Trophoblast cell (in vitro differentiated cells and primary cell): Measurements from ENCODE around the gene SFI1.

Experiments
- DNase-seq, 2 donors: peaks; one replicate each; pipeline ENCODE4 v3.0.0-alpha.2; 2016
- H2AFZ ChIP-seq: 2 replicates; pipeline ENCODE4 v1.6.1; 2013; ENCODE audit warnings: low read length, moderate library complexity, mild to moderate bottlenecking; ENCODE audit not compliant: insufficient read depth, poor library complexity
- H2AK5ac ChIP-seq: 2 replicates; pipeline ENCODE4 v1.6.1; 2013; ENCODE audit warnings: mild to moderate bottlenecking, low read length
- H2BK120ac ChIP-seq: 2 replicates; pipeline ENCODE4 v1.6.1; 2013; ENCODE audit warnings: low read length, mild to moderate bottlenecking, moderate library complexity; ENCODE audit not compliant: insufficient read depth, poor library complexity
- H2BK12ac ChIP-seq: 2 replicates; pipeline ENCODE4 v1.6.1; 2013; ENCODE audit warnings: mild to moderate bottlenecking, low read length, moderate library complexity
- H2BK5ac ChIP-seq: 2 replicates; pipeline ENCODE4 v1.6.1; 2013; ENCODE audit warnings: low read length, low read depth, moderate library complexity, mild to moderate bottlenecking; ENCODE audit not compliant: poor library complexity
- H3K14ac ChIP-seq: 2 replicates; pipeline ENCODE4 v1.6.1; 2013; ENCODE audit warnings: mild to moderate bottlenecking, low read length
- H3K18ac ChIP-seq: 2 replicates; pipeline ENCODE4 v1.6.1; 2013; ENCODE audit warnings: mild to moderate bottlenecking, low read length
- H3K23ac ChIP-seq: 2 replicates; pipeline ENCODE4 v1.6.1; 2013; ENCODE audit warnings: low read length
- H3K27ac ChIP-seq: 2 replicates; pipeline ENCODE4 v1.5.1; 2013; ENCODE audit warnings: low read depth, mild to moderate bottlenecking, inconsistent platforms, low read length, moderate library complexity
- H3K27me3 ChIP-seq: 2 replicates; pipeline ENCODE4 v1.6.1; 2013; ENCODE audit warnings: inconsistent platforms, mild to moderate bottlenecking, low read length, moderate library complexity; ENCODE audit not compliant: insufficient read depth
- H3K36me3 ChIP-seq, 2 experiments: 1 replicate in 1 of 2; 2 replicates in 1 of 2; pipeline ENCODE4 v1.6.1; 2013; ENCODE audit warnings: low read length in 2 of 2, mild to moderate bottlenecking in 2 of 2, moderate library complexity in 1 of 2; ENCODE audit not compliant: insufficient read depth in 2 of 2, control insufficient read depth in 1 of 2
- H3K4ac ChIP-seq: 2 replicates; pipeline ENCODE4 v1.6.1; 2013; ENCODE audit warnings: low read depth, mild to moderate bottlenecking, low read length, moderate library complexity
- H3K4me1 ChIP-seq, 2 experiments: 1 replicate in 1 of 2; 2 replicates in 1 of 2; pipeline ENCODE4 v1.6.1; 2013; ENCODE audit warnings: low read length in 2 of 2, mild to moderate bottlenecking in 2 of 2, moderate library complexity in 1 of 2; ENCODE audit not compliant: insufficient read depth in 2 of 2, control insufficient read depth in 1 of 2
- H3K4me2 ChIP-seq: 2 replicates; pipeline ENCODE4 v1.6.1; 2013; ENCODE audit warnings: inconsistent platforms, mild to moderate bottlenecking, low read length, moderate library complexity
- H3K4me3 ChIP-seq: 2 replicates; pipeline ENCODE4 v1.5.1; 2013; ENCODE audit warnings: mild to moderate bottlenecking, low read depth, low read length, inconsistent platforms
- H3K79me1 ChIP-seq: one replicate; pipeline ENCODE4 v1.6.1; 2013; ENCODE audit warnings: low read length
- H3K79me2 ChIP-seq: 2 replicates; pipeline ENCODE4 v1.6.1; 2013; ENCODE audit warnings: low read length, mild to moderate bottlenecking; ENCODE audit not compliant: control insufficient read depth, insufficient read depth, poor library complexity
- H3K9ac ChIP-seq: 2 replicates; pipeline ENCODE4 v1.6.1; 2013; ENCODE audit warnings: mild to moderate bottlenecking, low read length
- H3K9me3 ChIP-seq: 2 replicates; pipeline ENCODE4 v1.6.1; 2013; ENCODE audit warnings: low read depth, mild to moderate bottlenecking, control low read depth, inconsistent platforms, low read length; ENCODE audit not compliant: insufficient read depth
- H4K12ac ChIP-seq: 2 replicates; pipeline ENCODE4 v1.6.1; 2013; ENCODE audit warnings: low read depth, mild to moderate bottlenecking, low read length, moderate library complexity
- H4K8ac ChIP-seq: 2 replicates; pipeline ENCODE4 v1.6.1; 2013; ENCODE audit warnings: low read depth, mild to moderate bottlenecking, low read length, moderate library complexity
- H4K91ac ChIP-seq: one replicate; pipeline ENCODE4 v1.6.1; 2013; ENCODE audit warnings: low read depth, mild to moderate bottlenecking, low read length, moderate library complexity
- WGBS: extraction: QIAGEN DNeasy Blood & Tissue Kit; methylation state at CpG from one replicate; pipeline ENCODE4 v1.1.7; 2013; ENCODE audit warnings: missing lambda C conversion rate; ENCODE audit not compliant: insufficient read length, insufficient coverage; ENCODE audit errors: extremely low coverage; 5-methylcytosine and 5-hydroxymethylcytosine counted together

Gene SFI1

DNA sequence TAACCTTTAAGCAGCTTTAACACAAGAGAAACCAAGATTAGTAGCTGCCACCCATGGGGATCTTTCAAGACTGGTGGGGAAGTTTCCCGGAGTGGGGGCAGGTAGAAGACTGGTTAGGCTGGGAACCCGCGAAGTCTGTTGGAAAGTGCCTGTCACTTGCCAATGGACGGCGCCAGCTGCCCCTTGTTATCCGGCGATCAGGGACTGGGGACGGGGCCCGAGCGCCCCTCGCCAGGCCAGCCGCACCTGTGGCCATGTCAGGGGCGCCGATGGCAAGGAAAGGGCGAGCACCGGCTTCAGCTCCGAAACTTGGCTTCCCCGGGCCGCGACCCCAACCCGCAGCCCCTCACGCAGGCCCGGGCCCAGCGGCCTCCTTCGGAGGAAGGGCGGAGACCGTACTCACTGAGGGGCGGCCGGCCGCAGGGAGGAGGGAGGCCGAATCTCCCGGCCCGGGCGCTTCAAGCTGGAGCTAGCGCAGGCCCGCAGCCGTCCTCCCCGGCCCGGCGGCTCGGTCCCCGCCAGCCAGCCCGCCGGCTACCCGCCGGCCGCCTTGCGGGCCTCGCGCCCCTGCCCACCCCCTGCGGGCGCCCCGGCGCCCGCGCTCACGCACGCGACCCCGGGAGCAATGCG, 7.2 kb upstream of the SFI1 start:
- Histone ChIP-seq H3K79me2 (peaks cover 10% of the 10 kb centered on the region), H2BK120ac (peak overlapping the region; percentile 74), H2BK5ac (peak overlapping the region; percentile 44), H2AK5ac (no peak overlapping the region), H3K9ac (peak overlapping the region; percentile 98), H3K9me3 (no peaks in the 10 kb centered on the region), H3K4ac (peak overlapping the region; percentile 41), H3K27ac (peak overlapping the region; percentile 61), H3K23ac (no peak overlapping the region), H4K12ac (peak overlapping the region; percentile 70), H3K36me3 (peaks cover 10 to 17% of the 10 kb centered on the region in 2 experiments), H3K4me1 (peaks cover 3 to 6% of the 10 kb centered on the region in 2 experiments), H3K4me3 (peak overlapping the region; percentile 89), H3K4me2 (peak overlapping the region; percentile 81), H3K14ac (peak overlapping the region; percentile 75), H3K79me1 (peaks cover 11% of the 10 kb centered on the region), H3K18ac (peak overlapping the region; percentile 44), H4K91ac (peak overlapping the region; percentile 64), H2BK12ac (no peak overlapping the region), H3K27me3 (no peaks in the 10 kb centered on the region), H4K8ac (peak overlapping the region; percentile 83), H2AFZ (peak overlapping the region; percentile 24)
- no CpG with 5 or more reads among the region's 61 CpGs for WGBS
- peak; percentile 25 to 51 for DNase-seq

DNA sequence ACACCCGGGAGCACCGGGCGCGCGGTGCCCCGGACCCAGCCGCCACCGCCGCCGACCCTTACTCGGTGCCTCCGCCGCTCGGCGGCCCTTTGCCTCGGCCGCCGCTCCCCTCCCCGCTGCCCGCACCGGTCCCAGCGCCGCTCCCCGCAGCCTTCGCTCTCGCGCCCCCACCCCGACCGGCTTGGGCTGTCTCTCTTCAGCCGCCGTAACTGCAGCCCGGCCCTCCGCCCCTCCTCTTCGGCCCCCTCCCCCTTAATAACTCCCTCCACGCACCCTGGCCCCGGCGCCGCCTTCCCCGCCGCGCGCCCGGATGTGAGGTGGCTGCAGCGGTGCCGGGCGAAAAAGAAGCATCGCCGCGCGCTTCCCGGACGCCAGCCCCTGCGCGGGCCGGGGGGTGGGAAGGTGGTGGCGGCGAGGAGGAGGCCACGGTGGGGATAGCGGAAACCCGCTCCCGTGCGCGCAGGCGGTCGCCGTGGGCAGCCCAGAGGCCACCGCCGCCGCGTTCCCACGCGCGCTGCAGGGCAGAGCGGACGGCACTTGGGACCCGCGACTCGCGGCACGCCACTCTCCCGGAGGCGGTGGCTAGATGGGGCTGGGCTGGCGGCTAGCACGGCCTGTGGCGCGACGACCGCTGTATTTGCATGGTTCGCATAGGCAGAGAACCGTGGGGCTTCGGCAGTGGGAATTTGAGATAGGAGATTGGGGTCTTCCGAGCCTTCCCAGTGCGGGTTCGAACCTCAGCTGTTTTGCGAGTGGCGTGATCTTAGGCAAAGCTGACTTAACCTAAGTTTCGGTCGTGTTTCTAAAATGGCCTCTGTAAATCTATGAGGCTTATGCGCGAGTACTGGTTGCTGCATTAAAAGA, 6.5 kb upstream of the SFI1 start, which contains the start of gene EIF4ENIF1:
Gene EIF4ENIF1, minus strand, starts transcription at position 211 of the 864 bp plus-strand sequence. CDS start 1,124 bp downstream, outside the sequence.
- no peak within 1 kb of the TSS for H3K23ac ChIP-seq
- peaks cover 11% of the 10 kb centered on the region for H3K79me1 ChIP-seq
- no peaks in the 10 kb centered on the region for H3K27me3 ChIP-seq
- H2BK5ac ChIP-seq, result peak within 1 kb of the TSS; percentile 77
- peak within 1 kb of the TSS; percentile 44 for H3K18ac ChIP-seq
- H3K27ac ChIP-seq, result peak within 1 kb of the TSS; percentile 82
- peak; percentile 56 to 66 for DNase-seq
- H3K14ac ChIP-seq, result peak within 1 kb of the TSS; percentile 75
- H3K4me2 ChIP-seq, result peak within 1 kb of the TSS; percentile 81
- peak within 1 kb of the TSS; percentile 64 for H4K91ac ChIP-seq
- H3K79me2 ChIP-seq, result peaks cover 10% of the 10 kb centered on the region
- no peak within 1 kb of the TSS for H2BK12ac ChIP-seq
- peaks cover 3 to 6% of the 10 kb centered on the region in 2 experiments for H3K4me1 ChIP-seq
- peaks cover 7 to 14% of the 10 kb centered on the region in 2 experiments for H3K36me3 ChIP-seq
- peak within 1 kb of the TSS; percentile 98 for H3K9ac ChIP-seq
- H4K8ac ChIP-seq, result peak within 1 kb of the TSS; percentile 83
- peak within 1 kb of the TSS; percentile 74 for H2BK120ac ChIP-seq
- peak within 1 kb of the TSS; percentile 70 for H4K12ac ChIP-seq
- peak within 1 kb of the TSS; percentile 41 for H3K4ac ChIP-seq
- peak within 1 kb of the TSS; percentile 62 for H2AFZ ChIP-seq
- H3K9me3 ChIP-seq, result no peaks in the 10 kb centered on the region
- no CpG with 5 or more reads among the region's 100 CpGs for WGBS
- H2AK5ac ChIP-seq, result no peak within 1 kb of the TSS
- peak within 1 kb of the TSS; percentile 89 for H3K4me3 ChIP-seq

DNA sequence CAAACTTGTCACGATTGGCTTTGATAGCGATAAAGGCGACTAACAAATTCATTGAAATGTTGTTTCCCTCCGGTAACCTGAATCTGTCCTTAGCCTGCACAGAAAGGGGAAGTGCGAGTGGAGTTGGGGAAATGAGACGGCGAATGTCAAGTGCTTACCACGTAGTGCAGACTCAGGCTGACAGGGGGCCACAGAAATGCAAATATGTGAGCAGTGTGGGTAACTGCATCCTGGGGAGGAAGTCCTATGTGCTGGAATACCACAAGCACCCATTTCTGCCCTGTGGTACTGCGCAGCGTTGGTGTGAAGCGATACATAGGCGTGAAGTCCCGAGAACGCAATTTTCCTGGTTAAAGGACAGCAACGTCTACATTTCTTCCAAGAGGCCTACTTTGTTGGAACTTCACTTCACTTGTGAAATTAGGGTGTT, 5.8 kb upstream of the SFI1 start:
- H3K27me3 ChIP-seq, result no peaks in the 10 kb centered on the region
- peak overlapping the region; percentile 40 for H2AFZ ChIP-seq
- H4K91ac ChIP-seq, result no peak overlapping the region
- no peak overlapping the region for H3K27ac ChIP-seq
- no peak overlapping the region for H2BK12ac ChIP-seq
- H3K9ac ChIP-seq, result peak overlapping the region; percentile 81
- no CpG with 5 or more reads among the region's 15 CpGs for WGBS
- no peak overlapping the region for H2BK5ac ChIP-seq
- H3K79me2 ChIP-seq, result peaks cover 10% of the 10 kb centered on the region
- no peak overlapping the region for H2BK120ac ChIP-seq
- no peaks in the 10 kb centered on the region for H3K9me3 ChIP-seq
- no peak overlapping the region for H3K14ac ChIP-seq
- H3K4ac ChIP-seq, result no peak overlapping the region
- H3K4me1 ChIP-seq, result peaks cover 3 to 6% of the 10 kb centered on the region in 2 experiments
- peak overlapping the region; percentile 34 for H4K12ac ChIP-seq
- peak overlapping the region; percentile 73 for H4K8ac ChIP-seq
- H3K23ac ChIP-seq, result no peak overlapping the region
- peak overlapping the region; percentile 89 for H3K4me3 ChIP-seq
- H3K18ac ChIP-seq, result no peak overlapping the region
- peaks cover 11% of the 10 kb centered on the region for H3K79me1 ChIP-seq
- no peak overlapping the region for H2AK5ac ChIP-seq
- peak; percentile 25 to 55 for DNase-seq
- peaks cover 7 to 12% of the 10 kb centered on the region in 2 experiments for H3K36me3 ChIP-seq
- peak overlapping the region; percentile 81 for H3K4me2 ChIP-seq

DNA sequence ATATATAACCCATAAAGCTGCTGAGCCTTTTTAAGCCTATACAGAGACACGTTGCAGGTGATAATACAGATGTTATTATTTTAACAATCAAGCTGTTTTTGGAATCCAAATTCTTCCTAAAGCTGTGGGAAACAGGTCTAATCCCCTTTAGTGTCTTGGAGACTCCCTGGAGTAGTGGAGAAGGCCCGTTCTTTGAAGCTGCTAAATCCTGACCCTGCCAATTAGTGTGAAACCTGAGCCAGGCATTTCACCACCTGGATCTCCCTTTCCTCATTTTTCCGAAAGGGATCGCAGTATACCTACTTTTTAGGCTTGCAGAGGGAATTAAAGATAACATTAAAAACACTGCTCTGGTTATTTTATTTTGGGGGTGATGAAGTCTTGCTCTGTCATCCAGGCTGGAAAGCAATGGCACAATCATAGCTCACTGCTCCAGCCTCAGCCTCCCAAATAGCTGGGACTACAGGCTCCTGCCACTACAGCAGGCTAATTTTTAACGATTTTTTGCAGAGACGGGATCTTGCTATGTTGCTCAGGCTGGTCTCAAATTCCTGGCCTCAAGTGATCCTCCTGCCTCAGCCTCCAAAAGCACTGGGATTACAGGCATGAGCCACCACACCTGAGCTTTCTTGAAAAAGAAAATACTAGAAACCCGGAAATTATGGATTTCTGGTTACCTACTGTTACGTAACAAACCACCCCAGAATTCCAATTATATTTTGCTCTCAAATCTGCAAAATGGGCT, 4.9 kb upstream of the SFI1 start:
- Histone ChIP-seq H3K4me3 (no peak overlapping the region), H3K18ac (no peak overlapping the region), H3K4ac (no peak overlapping the region), H2BK12ac (no peak overlapping the region), H3K79me1 (peaks cover 14% of the 10 kb centered on the region), H2AK5ac (no peak overlapping the region), H3K27ac (no peak overlapping the region), H3K79me2 (peaks cover 10% of the 10 kb centered on the region), H3K14ac (no peak overlapping the region), H4K91ac (no peak overlapping the region), H2BK5ac (no peak overlapping the region), H3K4me1 (peaks cover 3 to 6% of the 10 kb centered on the region in 2 experiments), H3K9me3 (no peaks in the 10 kb centered on the region), H3K36me3 (peaks cover 7% of the 10 kb centered on the region in 2 experiments), H4K8ac (no peak overlapping the region), H3K4me2 (no peak overlapping the region), H2BK120ac (no peak overlapping the region), H4K12ac (no peak overlapping the region), H3K9ac (no peak overlapping the region), H3K27me3 (no peaks in the 10 kb centered on the region), H2AFZ (no peak overlapping the region), H3K23ac (no peak overlapping the region)
- WGBS, result no CpG with 5 or more reads among the region's 8 CpGs
- no peak for DNase-seq
